Measurements from ENCODE around the gene HELQ. TPM values are rescaled to one million over a fixed set of nuclear protein-coding genes. Genes with fewer than 3 reads are reported as not detected.
"Not testable (repeated sequence)": the region's sequence is repeated elsewhere in the genome, so short reads cannot be mapped to it uniquely, and the experiment has no call there.

Gene HELQ
- polyA plus RNA-seq, 3 donors = 7.0 to 11.3 (median 11.1) TPM

GRCh38 chr4:83405844-83406816 is 49.5 kb downstream of the HELQ start:
- no peak overlapping the region for H3K4me3 ChIP-seq (replicated peaks in 1 of 3; ENCODE audit: low read depth in 2 of 3, low read length in 3 of 3)
- WGBS (ENCODE audit: insufficient coverage) = 50% methylated on average over 2 of the region's 5 CpGs
- H3K4me3 Mint-ChIP-seq = no peak overlapping the region

GRCh38 chr4:83398158-83398557 is 57.5 kb downstream of the HELQ start:
- H3K4me1 Mint-ChIP-seq; H3K9me3 ChIP-seq (replicated peaks in 1 of 2; ENCODE audit: control insufficient read depth in 1 of 2, insufficient read depth in 1 of 2, low read length in 2 of 2); DNase-seq; H3K27ac ChIP-seq (ENCODE audit: low read depth in 1 of 2, low read length in 2 of 2); H3K27me3 Mint-ChIP-seq (ENCODE audit: low read depth in 3 of 3); H3K27ac Mint-ChIP-seq; H4K20me1 ChIP-seq (ENCODE audit: insufficient read depth, low read length); H2AFZ ChIP-seq (ENCODE audit: insufficient read depth, low read depth, low read length, poor library complexity, severe bottlenecking); H3K4me3 ChIP-seq (replicated peaks in 1 of 3; ENCODE audit: low read depth in 2 of 3, low read length in 3 of 3); H3K79me2 ChIP-seq (ENCODE audit: insufficient read depth, low read length); H3K36me3 ChIP-seq (replicated peaks in 1 of 2; ENCODE audit: control insufficient read depth in 1 of 2, insufficient read depth in 2 of 2, low read length in 2 of 2); H3K27me3 ChIP-seq (ENCODE audit: control insufficient read depth in 2 of 2, insufficient read depth in 2 of 2, low read length in 2 of 2); H3K4me1 ChIP-seq (ENCODE audit: control insufficient read depth in 1 of 2, insufficient read depth in 2 of 2, low read length in 2 of 2); H3K4me3 Mint-ChIP-seq; intact Hi-C loops (cut with micrococcal nuclease); H3K9ac ChIP-seq (ENCODE audit: insufficient read depth, low read length, poor library complexity, severe bottlenecking); H3K4me2 ChIP-seq (replicated peaks; ENCODE audit: extremely low read depth, low read length, poor library complexity, severe bottlenecking): not testable (repeated sequence)
- Mint-ChIP-seq H3K9me3 (peaks cover 9 to 26% (median 13%) of the 10 kb centered on the region in 7 donors), H3K36me3 (peaks cover 2 to 12% of the 10 kb centered on the region in 2 donors)
- WGBS (ENCODE audit: insufficient coverage) = 98% methylated on average over 8 of the region's 10 CpGs

More at GRCh38 chr4:83405844-83406816, 49.5 kb downstream of the HELQ start:
- Mint-ChIP-seq H3K9me3 (peaks cover 0 to 3% (median 0%) of the 10 kb centered on the region in 7 donors), H3K27ac (no peak overlapping the region), H3K36me3 (peaks cover 32 to 52% of the 10 kb centered on the region in 2 donors), H3K4me1 (peaks cover 4% of the 10 kb centered on the region), H3K27me3 (ENCODE audit: low read depth in 3 of 3) (no peaks in the 10 kb centered on the region)
- Histone ChIP-seq H2AFZ (ENCODE audit: insufficient read depth, low read depth, low read length, poor library complexity, severe bottlenecking) (no peak overlapping the region), H4K20me1 (ENCODE audit: insufficient read depth, low read length) (no peaks in the 10 kb centered on the region), H3K4me2 (replicated peaks; ENCODE audit: extremely low read depth, low read length, poor library complexity, severe bottlenecking) (no peak overlapping the region), H3K79me2 (ENCODE audit: insufficient read depth, low read length) (no peaks in the 10 kb centered on the region), H3K9me3 (replicated peaks in 1 of 2; ENCODE audit: control insufficient read depth in 1 of 2, insufficient read depth in 1 of 2, low read length in 2 of 2) (no peaks in the 10 kb centered on the region), H3K27ac (ENCODE audit: low read depth in 1 of 2, low read length in 2 of 2) (no peak overlapping the region), H3K9ac (ENCODE audit: insufficient read depth, low read length, poor library complexity, severe bottlenecking) (no peak overlapping the region), H3K36me3 (replicated peaks in 1 of 2; ENCODE audit: control insufficient read depth in 1 of 2, insufficient read depth in 2 of 2, low read length in 2 of 2) (peaks cover 7 to 38% of the 10 kb centered on the region in 2 donors), H3K4me1 (ENCODE audit: control insufficient read depth in 1 of 2, insufficient read depth in 2 of 2, low read length in 2 of 2) (no peaks in the 10 kb centered on the region), H3K27me3 (ENCODE audit: control insufficient read depth in 2 of 2, insufficient read depth in 2 of 2, low read length in 2 of 2) (no peaks in the 10 kb centered on the region)
- TF ChIP-seq CTCF (IDR thresholded peaks at IDR 0.05) = no peak
- intact Hi-C loops (cut with micrococcal nuclease) = no loop called here
- DNase-seq = no peak

All from CD14-positive monocyte (primary cell).